HepG2 (cell line): ENCODE data around the gene PDP2. TPM values are rescaled to one million over a fixed set of nuclear protein-coding genes. Genes with fewer than 3 reads are reported as not detected.

ENCODE experiments used
- ATAC-seq: fragments of 200-7000 bp; cut with Tn5 transposase; 3 replicates; pipeline ENCODE4 v1.9.1; 2020; ENCODE audit warnings: mild to moderate bottlenecking, moderate library complexity
- BruUV-seq: library from RNA; stranded (reverse); fragments of 400-500 nt; replicated peaks from 2 replicates; lab custom pipeline; 2021; lab: Mats Ljungman, UMichigan
- CTCF ChIA-PET: fragments of 300-600 bp; formaldehyde crosslinking; extraction: SDS; loops from one replicate; lab custom pipeline; 2021; ENCODE audit warnings: low total read pairs, inconsistent platforms, low intra/inter-chr PET ratio; lab: Yijun Ruan, JAX
- POLR2A ChIA-PET: fragments of 350-600 bp; sonication (Branson Sonifier 250); formaldehyde crosslinking; loops from one replicate; lab custom pipeline; 2020; ENCODE audit warnings: antibody characterized with exemption, inconsistent platforms; lab: Yijun Ruan, JAX
- DNase-seq: peaks from one replicate; pipeline ENCODE4 v3.0.0-alpha.2; 2015; ENCODE audit warnings: low spot score
- FAIRE-seq: peaks from 3 replicates; lab custom pipeline; 2011; peaks lifted over from hg19 to GRCh38; lab: Jason Lieb, UNC
- H2AFZ ChIP-seq: one replicate; pipeline ENCODE4 v1.6.1; 2011; ENCODE audit warnings: low read length, inconsistent platforms
- H3K27ac ChIP-seq: fragments of 300-600 bp; 3 replicates; pipeline ENCODE4 v1.8.0; 2011; ENCODE audit warnings: mixed run types, mild to moderate bottlenecking, mixed read lengths, low read length, inconsistent platforms; ENCODE audit not compliant: insufficient read depth; ENCODE audit errors: extremely low read length
- H3K27me3 ChIP-seq, 2 experiments: fragments of 200-600 bp in 1 of 2; 2 replicates in 1 of 2; 3 replicates in 1 of 2; pipeline versions ENCODE4 v1.6.0 to v1.8.0; 2011; ENCODE audit warnings: low read length in 2 of 2, mild to moderate bottlenecking in 2 of 2, moderate library complexity in 2 of 2, inconsistent platforms in 1 of 2; ENCODE audit not compliant: insufficient read depth in 2 of 2, control insufficient read depth in 1 of 2
- H3K36me3 ChIP-seq, 2 experiments: fragments of 200-600 bp in 1 of 2; replicated peaks in 1 of 2; 2 replicates in 1 of 2; 3 replicates in 1 of 2; pipeline versions ENCODE4 v1.5.1 to v1.8.0; 2011; ENCODE audit warnings: low read length in 2 of 2, inconsistent platforms in 1 of 2; ENCODE audit not compliant: insufficient read depth in 2 of 2, control insufficient read depth in 1 of 2
- H3K4me1 ChIP-seq: 2 replicates; pipeline ENCODE4 v1.5.1; 2012; ENCODE audit warnings: low read length, inconsistent platforms; ENCODE audit not compliant: insufficient read depth
- H3K4me2 ChIP-seq: 2 replicates; pipeline ENCODE4 v1.6.0; 2011; ENCODE audit warnings: low read depth, low read length, inconsistent platforms
- H3K4me3 ChIP-seq, 3 experiments: fragments of 200-600 bp in 1 of 3; sonication (generic), shearing (Covaris generic) in 1 of 3; replicated peaks in 1 of 3; 2 replicates each; pipeline ENCODE4 v1.5.1; 2011 to 2016; ENCODE audit warnings: low read length in 3 of 3, inconsistent platforms in 2 of 3, low read depth in 2 of 3, mild to moderate bottlenecking in 2 of 3, control low read depth in 1 of 3, mixed read lengths in 1 of 3; ENCODE audit not compliant: insufficient read depth in 1 of 3
- H3K79me2 ChIP-seq: one replicate; pipeline ENCODE4 v1.6.1; 2011; ENCODE audit warnings: low read length, inconsistent platforms; ENCODE audit not compliant: insufficient read depth
- H3K9ac ChIP-seq: 2 replicates; pipeline ENCODE4 v1.6.0; 2011; ENCODE audit warnings: mild to moderate bottlenecking, low read depth, low read length, inconsistent platforms; ENCODE audit not compliant: insufficient read depth
- H3K9me3 ChIP-seq: 2 replicates; pipeline ENCODE4 v1.5.1; 2012; ENCODE audit warnings: mild to moderate bottlenecking, low read length
- H4K20me1 ChIP-seq: 2 replicates; pipeline ENCODE4 v1.6.0; 2011; ENCODE audit warnings: inconsistent platforms, mild to moderate bottlenecking, low read length, moderate library complexity; ENCODE audit not compliant: insufficient read depth
- AGO1 ChIP-seq: fragments of 200-400 bp; formaldehyde crosslinking; IDR thresholded peaks from 2 replicates; pipeline ENCODE4 v1.6.1; 2017; ENCODE audit warnings: mild to moderate bottlenecking, low read depth, low read length, moderate library complexity; ENCODE audit not compliant: poor library complexity, severe bottlenecking
- ATAD3A ChIP-seq: sonication (generic); formaldehyde crosslinking; IDR thresholded peaks from 2 replicates; pipeline ENCODE4 v1.4.0; 2020; ENCODE audit warnings: missing genetic modification reagents
- DMAP1 ChIP-seq: IDR thresholded peaks from 2 replicates; pipeline ENCODE4 v1.6.1; 2016
- GABPA ChIP-seq, 2 experiments: IDR thresholded peaks; 2 replicates each; pipeline ENCODE4 v1.6.1; 2011 to 2016; ENCODE audit warnings: low read depth in 2 of 2, low read length in 1 of 2, missing biosample characterization in 1 of 2, missing genetic modification characterization in 1 of 2
- KLF9 ChIP-seq: IDR thresholded peaks from 2 replicates; pipeline ENCODE4 v1.6.1; 2016; ENCODE audit warnings: low read depth
- NR0B2 ChIP-seq: sonication (generic); formaldehyde crosslinking; IDR thresholded peaks from 2 replicates; pipeline ENCODE4 v1.4.0; 2020; ENCODE audit warnings: mild to moderate bottlenecking, missing genetic modification reagents
- TEAD3 ChIP-seq: optimal IDR thresholded peaks from 2 replicates; pipeline ENCODE3; 2016; ENCODE audit warnings: borderline replicate concordance
- ZBTB34 ChIP-seq: sonication (generic); formaldehyde crosslinking; IDR thresholded peaks from 2 replicates; pipeline ENCODE4 v1.8.0; 2022; ENCODE audit warnings: mild to moderate bottlenecking, missing genetic modification reagents
- ZGPAT ChIP-seq: IDR thresholded peaks from 2 replicates; pipeline ENCODE4 v1.6.1; 2016; ENCODE audit warnings: mild to moderate bottlenecking
- ZNF138 ChIP-seq: sonication (generic); formaldehyde crosslinking; IDR thresholded peaks from 2 replicates; pipeline ENCODE4 v1.5.0; 2020; ENCODE audit warnings: mild to moderate bottlenecking, low read depth, missing genetic modification reagents
- ZNF550 ChIP-seq: sonication (generic); formaldehyde crosslinking; IDR thresholded peaks from 2 replicates; pipeline ENCODE4 v1.4.0; 2020; ENCODE audit warnings: mild to moderate bottlenecking, missing genetic modification reagents, borderline replicate concordance
- ZNF609 ChIP-seq: sonication (generic); formaldehyde crosslinking; IDR thresholded peaks from 2 replicates; pipeline ENCODE4 v1.4.0; 2020; ENCODE audit warnings: mild to moderate bottlenecking, missing genetic modification reagents, borderline replicate concordance
- WGBS: methylation state at CpG from one replicate; pipeline ENCODE4 v1.1.6; 2017; ENCODE audit warnings: low lambda C conversion rate; 5-methylcytosine and 5-hydroxymethylcytosine counted together
- in situ Hi-C: cut with HindIII; loops from 2 replicates; pipeline ENCODE4 v1.10.0; 2017; ENCODE audit warnings: low pct_unique_long_range_greater_than_20kb; ENCODE audit not compliant: extremely low pct_ligation_motif_present
- intact Hi-C: fragments of 100-400 bp; cut with micrococcal nuclease; formaldehyde crosslinking; loops from one replicate; pipeline ENCODE4 v1.10.0; 2022; ENCODE audit not compliant: unreplicated experiment
- polyA plus RNA-seq, 8 experiments: library from polyadenylated mRNA; depleted of rRNA in 3 of 8; stranded (reverse) in 7 of 8; unstranded in 1 of 8; fragments of >200 nt; fragmentation: Illumina TruSeq in 4 of 8; extraction: Trizol in 4 of 8; gene quantifications; 2 replicates each; pipeline versions ENCODE4 v1.2.1 to v1.2.3, GENCODE V29; 2011 to 2016; ENCODE audit warnings: low read depth in 4 of 8, missing spikeins in 1 of 8, mixed read lengths in 1 of 8; ENCODE audit not compliant: insufficient read depth in 1 of 8
- total RNA-seq, 5 experiments: library from RNA; depleted of rRNA; stranded (reverse); fragments of >200 nt; fragmentation: Illumina TruSeq; extraction: Trizol; gene quantifications; 2 replicates each; pipeline ENCODE4 v1.2.3, GENCODE V29; 2016; ENCODE audit warnings: low read depth in 1 of 5
- TF ChIP-seq, protein P1 (sequence below): sonication (generic); formaldehyde crosslinking; conservative IDR thresholded peaks from 2 replicates; pipeline ENCODE4 v1.8.1; 2023; ENCODE audit warnings: missing genetic modification reagents
- TF ChIP-seq, protein P2 (sequence below): IDR thresholded peaks from 2 replicates; pipeline ENCODE4 v1.6.1; 2016; ENCODE audit warnings: missing compliant biosample characterization, missing genetic modification reagents, borderline replicate concordance

Gene PDP2
- total and polyA plus RNA-seq, 2 of the 13 experiments (the other 11 are each of a cell fraction or from before 2014, with no cell fraction given): 12.8 to 15.8 TPM

GRCh38 chr16:66913711-66914110 is 33.4 kb downstream of the PDP2 start:
- Histone ChIP-seq H3K4me3 (no peak overlapping the region), H3K79me2 (no peaks in the 10 kb centered on the region), H4K20me1 (no peaks in the 10 kb centered on the region), H3K27ac (no peak overlapping the region), H2AFZ (no peak overlapping the region), H3K9me3 (no peaks in the 10 kb centered on the region), H3K4me2 (no peak overlapping the region), H3K27me3 (no peaks in the 10 kb centered on the region; a peak in 1 of 5 replicates), H3K9ac (no peak overlapping the region), H3K36me3 (no peaks in the 10 kb centered on the region), H3K4me1 (peaks cover 30% of the 10 kb centered on the region)
- WGBS: 21% methylated on average over 4 of the region's 4 CpGs
- DNase-seq: no peak
- no peak for FAIRE-seq
- in situ Hi-C loops: no loop called here
- no peak for ATAC-seq
- CTCF ChIA-PET: no interaction called here
- POLR2A ChIA-PET: no interaction called here
- BruUV-seq: no TSS peak
- intact Hi-C loops: no loop called here
- no peak for TF ChIP-seq NR0B2 (CRISPR knock-in tag)
- TF ChIP-seq, protein P1, sequence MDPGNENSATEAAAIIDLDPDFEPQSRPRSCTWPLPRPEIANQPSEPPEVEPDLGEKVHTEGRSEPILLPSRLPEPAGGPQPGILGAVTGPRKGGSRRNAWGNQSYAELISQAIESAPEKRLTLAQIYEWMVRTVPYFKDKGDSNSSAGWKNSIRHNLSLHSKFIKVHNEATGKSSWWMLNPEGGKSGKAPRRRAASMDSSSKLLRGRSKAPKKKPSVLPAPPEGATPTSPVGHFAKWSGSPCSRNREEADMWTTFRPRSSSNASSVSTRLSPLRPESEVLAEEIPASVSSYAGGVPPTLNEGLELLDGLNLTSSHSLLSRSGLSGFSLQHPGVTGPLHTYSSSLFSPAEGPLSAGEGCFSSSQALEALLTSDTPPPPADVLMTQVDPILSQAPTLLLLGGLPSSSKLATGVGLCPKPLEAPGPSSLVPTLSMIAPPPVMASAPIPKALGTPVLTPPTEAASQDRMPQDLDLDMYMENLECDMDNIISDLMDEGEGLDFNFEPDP: no peak
- no peak for TF ChIP-seq TEAD3 (CRISPR knock-in tag)
- no peak for TF ChIP-seq GABPA (IDR thresholded peaks at IDR 0.05; ENCODE audit: low read depth, low read length)
- TF ChIP-seq GABPA (CRISPR knock-in tag; IDR thresholded peaks at IDR 0.05; ENCODE audit: low read depth): no peak
- no peak for TF ChIP-seq ATAD3A
- no peak for TF ChIP-seq AGO1
- TF ChIP-seq ZBTB34: no peak
- no peak for TF ChIP-seq ZNF138 (CRISPR knock-in tag)
- TF ChIP-seq, protein P2, sequence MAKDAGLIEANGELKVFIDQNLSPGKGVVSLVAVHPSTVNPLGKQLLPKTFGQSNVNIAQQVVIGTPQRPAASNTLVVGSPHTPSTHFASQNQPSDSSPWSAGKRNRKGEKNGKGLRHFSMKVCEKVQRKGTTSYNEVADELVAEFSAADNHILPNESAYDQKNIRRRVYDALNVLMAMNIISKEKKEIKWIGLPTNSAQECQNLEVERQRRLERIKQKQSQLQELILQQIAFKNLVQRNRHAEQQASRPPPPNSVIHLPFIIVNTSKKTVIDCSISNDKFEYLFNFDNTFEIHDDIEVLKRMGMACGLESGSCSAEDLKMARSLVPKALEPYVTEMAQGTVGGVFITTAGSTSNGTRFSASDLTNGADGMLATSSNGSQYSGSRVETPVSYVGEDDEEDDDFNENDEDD (CRISPR knock-in tag): no peak
- no peak for TF ChIP-seq DMAP1 (CRISPR knock-in tag)
- TF ChIP-seq ZNF550: no peak
- TF ChIP-seq KLF9 (CRISPR knock-in tag): no peak
- TF ChIP-seq ZGPAT (CRISPR knock-in tag): no peak
- no peak for TF ChIP-seq ZNF609 (CRISPR knock-in tag)
